Erythroblast (primary cell): Measurements from ENCODE around the gene NPNT.

Experiments used
- GATA1 ChIP-seq: IDR thresholded peaks from 2 replicates; pipeline ENCODE4 v1.6.1; 2011; ENCODE audit warnings: low read depth, mild to moderate bottlenecking, control low read depth, low read length, moderate library complexity
- POLR2A ChIP-seq: IDR thresholded peaks from 2 replicates; pipeline ENCODE4 v1.6.1; 2011; ENCODE audit warnings: mild to moderate bottlenecking, low read length

- TF ChIP-seq POLR2A (no peak), GATA1 (no peak)
Measured at GRCh38 chr4:105871997-105872396, 23.3 kb upstream of the NPNT start.
